Uterus (tissue), 4 donors: ENCODE results near the gene PEX16. TPM values are rescaled to one million over a fixed set of nuclear protein-coding genes. Genes with fewer than 3 reads are reported as not detected.
A peak's percentile ranks its signal among the peaks of the same experiment; 100 is the strongest.

Experiments
- DNase-seq, 2 donors: peaks; one replicate each; pipeline ENCODE4 v3.0.0-alpha.2; 2019 to 2020
- H3K27ac ChIP-seq, 2 donors: fragments of 200-600 bp; sonication (generic); 1 replicate in 1 of 2; 2 replicates in 1 of 2; pipeline ENCODE4 v1.5.1; 2016 to 2018
- H3K27me3 ChIP-seq, 2 donors: fragments of 200-600 bp; sonication (generic); one replicate each; pipeline ENCODE4 v1.5.1; 2018 to 2019; ENCODE audit warnings: control low read depth in 1 of 2
- H3K36me3 ChIP-seq, 2 donors: fragments of 200-600 bp; sonication (generic); one replicate each; pipeline ENCODE4 v1.5.1; 2019; ENCODE audit warnings: control low read depth in 1 of 2
- H3K4me1 ChIP-seq, 2 donors: fragments of 200-600 bp; sonication (generic); one replicate each; pipeline ENCODE4 v1.5.1; 2018 to 2019; ENCODE audit warnings: control low read depth in 1 of 2
- H3K4me3 ChIP-seq, 2 donors: fragments of 200-600 bp; sonication (generic); 1 replicate in 1 of 2; 2 replicates in 1 of 2; pipeline ENCODE4 v1.5.1; 2018 to 2019; ENCODE audit warnings: mild to moderate bottlenecking in 1 of 2
- H3K9me3 ChIP-seq, 2 donors: fragments of 200-600 bp; sonication (generic); one replicate each; pipeline ENCODE4 v1.5.1; 2019; ENCODE audit warnings: control low read depth in 1 of 2
- CTCF ChIP-seq, 4 experiments: fragments of 200-600 bp in 2 of 4; fragments of 450-650 bp in 2 of 4; sonication (generic) in 2 of 4; IDR thresholded peaks; one replicate each; pipeline ENCODE4 v1.5.1; 2016 to 2019; ENCODE audit warnings: antibody characterized with exemption in 4 of 4, mild to moderate bottlenecking in 2 of 4, moderate library complexity in 1 of 4
- POLR2A ChIP-seq, 2 donors: fragments of 450-650 bp; IDR thresholded peaks; one replicate each; pipeline ENCODE4 v1.6.1; 2016; ENCODE audit warnings: antibody characterized with exemption in 2 of 2, mild to moderate bottlenecking in 1 of 2, moderate library complexity in 1 of 2
- intact Hi-C: fragments of 100-400 bp; cut with DNase I; formaldehyde crosslinking; loops from one replicate; pipeline ENCODE4 v1.15.1; 2023; ENCODE audit warnings: low total_unique reads
- total RNA-seq, 4 donors: library from RNA; depleted of rRNA in 3 of 4; stranded (reverse); fragments of >200 nt in 3 of 4; gene quantifications; one replicate each; pipeline versions ENCODE4 v1.1.0 to v1.2.4, GENCODE V29; 2014 to 2023
- donor health status: DM: yes; HTN: yes; CAD: no.

The PEX16 gene
- 10 to 100 TPM; 15.3 to 32.1 (median 27.6) TPM for total RNA-seq

DNA sequence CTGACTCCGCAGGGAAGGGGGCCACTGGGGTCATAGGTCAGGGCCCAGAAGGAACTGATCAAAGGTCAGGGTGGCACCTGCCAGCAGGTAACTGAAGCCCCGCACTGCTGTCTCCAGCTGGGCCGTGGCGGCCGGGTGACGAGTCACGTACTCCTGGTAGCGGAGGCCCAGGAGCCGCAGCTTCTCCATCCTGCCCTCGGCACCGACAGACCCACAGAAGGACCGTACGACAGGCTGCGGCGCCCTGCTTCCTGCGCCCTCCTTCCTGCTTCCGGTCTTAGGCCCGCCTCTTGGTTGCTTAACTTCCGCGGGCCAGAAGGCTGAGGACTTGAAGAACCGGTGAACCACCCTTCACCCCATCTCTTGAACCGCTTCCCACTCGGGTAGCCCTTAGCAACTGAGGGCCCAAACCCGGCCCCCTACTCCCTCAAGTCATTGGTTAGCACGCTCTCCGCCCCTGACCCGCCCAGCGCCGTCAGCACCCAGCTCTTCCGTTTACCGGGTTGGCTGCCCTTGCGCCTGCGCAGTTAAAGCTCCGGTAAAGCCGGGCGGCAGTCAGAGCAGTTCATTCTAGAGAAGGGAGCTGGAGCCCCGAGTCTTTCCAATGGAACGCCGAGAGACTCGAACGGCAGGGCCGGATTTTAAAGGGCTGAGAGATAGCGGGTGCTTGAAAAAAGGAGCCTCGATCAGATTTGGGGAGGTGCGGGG, at the start of gene PEX16:
TSS of gene PEX16 (minus strand) at position 255 of the 708 bp plus-strand sequence. CDS start at position 189, 66 bp downstream.
- intact Hi-C loops = loop anchor here (5.0 kb wide), 1 partner anchor 70 kb away; the partner anchor contains the start of gene CRY2
- peak within 1 kb of the TSS; percentile 88 to 99 for H3K4me3 ChIP-seq
- TF ChIP-seq POLR2A (IDR thresholded peaks at IDR 0.05) (peak; percentile 70 to 89), CTCF (IDR thresholded peaks at IDR 0.05) (no peak)
- H3K27me3 ChIP-seq = peaks cover 0 to 9% of the 10 kb centered on the region in 2 donors
- H3K36me3 ChIP-seq = no peaks in the 10 kb centered on the region
- no peaks in the 10 kb centered on the region for H3K9me3 ChIP-seq
- peak; percentile 98 for DNase-seq
- peak within 1 kb of the TSS; percentile 85 to 86 for H3K27ac ChIP-seq
- H3K4me1 ChIP-seq = peaks cover 7 to 14% of the 10 kb centered on the region in 2 donors

DNA sequence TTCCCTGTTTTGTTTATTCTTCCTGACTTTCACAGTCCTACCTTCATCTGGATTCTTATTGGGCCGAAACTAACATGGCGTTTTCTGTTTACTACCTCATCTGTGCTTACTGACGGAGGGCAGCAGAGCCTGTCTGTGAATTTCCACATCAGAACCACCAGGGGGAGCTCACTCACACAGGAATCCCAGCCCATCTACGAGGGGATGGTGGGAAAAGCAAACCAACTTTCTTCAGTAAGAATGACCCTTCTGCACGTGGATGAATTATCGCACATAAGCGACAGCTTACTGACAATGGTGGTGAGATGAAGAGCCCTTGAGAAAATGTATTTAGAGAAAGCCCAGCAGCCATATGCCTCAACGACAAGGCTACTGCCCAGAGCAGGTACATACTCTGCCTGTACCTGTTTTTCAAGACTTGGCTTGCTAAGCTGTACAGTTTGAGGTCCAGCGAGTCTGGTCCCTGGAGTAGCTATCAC, 47.3 kb upstream of the PEX16 start:
- Histone ChIP-seq H3K9me3 (no peaks in the 10 kb centered on the region), H3K27me3 (no peaks in the 10 kb centered on the region), H3K36me3 (no peaks in the 10 kb centered on the region), H3K4me3 (no peak overlapping the region), H3K4me1 (no peaks in the 10 kb centered on the region), H3K27ac (peak overlapping the region; percentile 44 to 62)
- DNase-seq = peak; percentile 64 to 69
- TF ChIP-seq CTCF (IDR thresholded peaks at IDR 0.05) (peak; percentile 87 to 93 (median 88)), POLR2A (IDR thresholded peaks at IDR 0.05) (no peak)
- intact Hi-C loops = loop anchor here (5.0 kb wide), 1 partner anchor 37 kb away; no protein-coding TSS in a partner anchor

GRCh38 chr11:45961751-45962240, 44.1 kb upstream of the PEX16 start:
- intact Hi-C loops = no loop called here
- Histone ChIP-seq H3K9me3 (no peaks in the 10 kb centered on the region), H3K27me3 (no peaks in the 10 kb centered on the region), H3K36me3 (no peaks in the 10 kb centered on the region), H3K4me3 (no peak overlapping the region), H3K27ac (peak overlapping the region in 1 of 2 donors; percentile 38), H3K4me1 (no peaks in the 10 kb centered on the region)
- no peak for DNase-seq
- TF ChIP-seq POLR2A (IDR thresholded peaks at IDR 0.05) (no peak), CTCF (IDR thresholded peaks at IDR 0.05) (no peak)

GRCh38 chr11:45960387-45961095, 42.9 kb upstream of the PEX16 start:
- no peak overlapping the region for H3K4me3 ChIP-seq
- intact Hi-C loops = no loop called here

More at GRCh38 chr11:45960387-45961095, 42.9 kb upstream of the PEX16 start:
- DNase-seq = no peak
- Histone ChIP-seq H3K27ac (peak overlapping the region in 1 of 2 donors; percentile 38), H3K4me1 (no peaks in the 10 kb centered on the region), H3K36me3 (no peaks in the 10 kb centered on the region), H3K27me3 (no peaks in the 10 kb centered on the region), H3K9me3 (no peaks in the 10 kb centered on the region)
- TF ChIP-seq CTCF (IDR thresholded peaks at IDR 0.05) = no peak
- TF ChIP-seq POLR2A (IDR thresholded peaks at IDR 0.05) = no peak
